HEK293 (cell line): Measurements from ENCODE around the gene CACNG1.

Experiments used
- CTCF ChIA-PET: fragments of 350-600 bp; formaldehyde crosslinking; extraction: SDS; loops from one replicate; lab custom pipeline; 2021; ENCODE audit warnings: antibody characterized with exemption; lab: Yijun Ruan, JAX
- POLR2A ChIA-PET: fragments of 300-600 bp; formaldehyde crosslinking; extraction: SDS; loops from one replicate; lab custom pipeline; 2020; ENCODE audit warnings: antibody characterized with exemption, inconsistent platforms; lab: Yijun Ruan, JAX
- H3K27ac ChIP-seq: fragments of 200-500 bp; sonication (Bioruptor generic); 2 replicates; pipeline ENCODE4 v1.5.1; 2014; ENCODE audit warnings: low read depth, low read length, control low read depth, inconsistent platforms; ENCODE audit errors: extremely low read depth
- H3K36me3 ChIP-seq, 2 experiments: fragments of 200-500 bp in 1 of 2; sonication (Bioruptor generic) in 1 of 2; 1 replicate in 1 of 2; 2 replicates in 1 of 2; pipeline ENCODE4 v1.5.1; 2014 to 2017; ENCODE audit warnings: inconsistent platforms in 2 of 2, low read length in 2 of 2; ENCODE audit not compliant: control insufficient read depth in 2 of 2, insufficient read depth in 1 of 2
- H3K4me1 ChIP-seq: fragments of 200-500 bp; sonication (Bioruptor generic); 2 replicates; pipeline ENCODE4 v1.5.1; 2014; ENCODE audit warnings: mild to moderate bottlenecking, low read length, inconsistent platforms; ENCODE audit not compliant: control insufficient read depth, insufficient read depth
- H3K4me3 ChIP-seq: 2 replicates; pipeline ENCODE4 v1.5.1; 2011; ENCODE audit warnings: low read depth, mild to moderate bottlenecking, control low read depth, low read length, moderate library complexity
- H3K9me3 ChIP-seq: fragments of 200-500 bp; sonication (Bioruptor generic); 2 replicates; pipeline ENCODE4 v1.5.1; 2014; ENCODE audit warnings: low read depth, low read length, inconsistent platforms; ENCODE audit not compliant: control insufficient read depth, insufficient read depth
- HIC1 ChIP-seq: fragments of 450-650 bp; formaldehyde crosslinking; IDR thresholded peaks from 2 replicates; pipeline ENCODE4 v1.5.1; 2016; ENCODE audit warnings: missing biosample characterization, missing genetic modification characterization
- INSM2 ChIP-seq: fragments of 450-650 bp; formaldehyde crosslinking; IDR thresholded peaks from 2 replicates; pipeline ENCODE4 v1.5.1; 2016; ENCODE audit warnings: missing biosample characterization, missing genetic modification characterization
- KLF9 ChIP-seq: fragments of 450-650 bp; formaldehyde crosslinking; IDR thresholded peaks from 2 replicates; pipeline ENCODE4 v1.5.1; 2016; ENCODE audit warnings: missing biosample characterization, missing genetic modification characterization, low read depth
- REST ChIP-seq: fragments of 450-650 bp; formaldehyde crosslinking; IDR thresholded peaks from 2 replicates; pipeline ENCODE4 v1.5.1; 2016; ENCODE audit warnings: missing biosample characterization, missing genetic modification characterization
- SCRT2 ChIP-seq: fragments of 450-650 bp; formaldehyde crosslinking; IDR thresholded peaks from 2 replicates; pipeline ENCODE4 v1.5.1; 2016; ENCODE audit warnings: missing biosample characterization, missing genetic modification characterization
- TRIM28 ChIP-seq: IDR thresholded peaks from 2 replicates; pipeline ENCODE4 v1.6.1; 2011; ENCODE audit warnings: low read length, control low read depth, borderline replicate concordance
- ZBTB49 ChIP-seq: fragments of 450-650 bp; formaldehyde crosslinking; IDR thresholded peaks from 2 replicates; pipeline ENCODE4 v1.5.1; 2016; ENCODE audit warnings: missing biosample characterization, missing genetic modification characterization, low read depth
- ZNF202 ChIP-seq: fragments of 450-650 bp; formaldehyde crosslinking; IDR thresholded peaks from 2 replicates; pipeline ENCODE4 v1.5.1; 2016; ENCODE audit warnings: missing biosample characterization, missing genetic modification characterization, borderline replicate concordance
- ZNF302 ChIP-seq: fragments of 450-650 bp; formaldehyde crosslinking; IDR thresholded peaks from 2 replicates; pipeline ENCODE4 v1.5.1; 2016; ENCODE audit warnings: missing biosample characterization, missing genetic modification characterization, low read depth
- ZNF48 ChIP-seq: fragments of 450-650 bp; formaldehyde crosslinking; IDR thresholded peaks from 2 replicates; pipeline ENCODE4 v1.5.1; 2016; ENCODE audit warnings: missing biosample characterization, missing genetic modification characterization
- ZNF623 ChIP-seq: fragments of 450-650 bp; formaldehyde crosslinking; IDR thresholded peaks from 2 replicates; pipeline ENCODE4 v1.5.1; 2016; ENCODE audit warnings: missing biosample characterization, missing genetic modification characterization
- ZNF660 ChIP-seq: fragments of 450-650 bp; IDR thresholded peaks from 2 replicates; pipeline ENCODE4 v1.5.1; 2018; ENCODE audit warnings: missing biosample characterization, mild to moderate bottlenecking, missing genetic modification characterization
- ZSCAN23 ChIP-seq: fragments of 450-650 bp; formaldehyde crosslinking; IDR thresholded peaks from 2 replicates; pipeline ENCODE4 v1.5.1; 2016; ENCODE audit warnings: missing biosample characterization, missing genetic modification characterization
- TF ChIP-seq, protein P1 (sequence below): fragments of 450-650 bp; formaldehyde crosslinking; IDR thresholded peaks from 2 replicates; pipeline ENCODE4 v1.5.1; 2016; ENCODE audit warnings: missing biosample characterization, missing genetic modification characterization
- TF ChIP-seq, protein P2 (sequence below): fragments of 450-650 bp; formaldehyde crosslinking; IDR thresholded peaks from 2 replicates; pipeline ENCODE4 v1.5.1; 2016; ENCODE audit warnings: missing biosample characterization, missing genetic modification characterization, borderline replicate concordance
- TF ChIP-seq, protein P3 (sequence below): fragments of 450-650 bp; formaldehyde crosslinking; IDR thresholded peaks from 2 replicates; pipeline ENCODE4 v1.5.1; 2016; ENCODE audit warnings: missing biosample characterization, missing genetic modification characterization

Gene CACNG1

DNA sequence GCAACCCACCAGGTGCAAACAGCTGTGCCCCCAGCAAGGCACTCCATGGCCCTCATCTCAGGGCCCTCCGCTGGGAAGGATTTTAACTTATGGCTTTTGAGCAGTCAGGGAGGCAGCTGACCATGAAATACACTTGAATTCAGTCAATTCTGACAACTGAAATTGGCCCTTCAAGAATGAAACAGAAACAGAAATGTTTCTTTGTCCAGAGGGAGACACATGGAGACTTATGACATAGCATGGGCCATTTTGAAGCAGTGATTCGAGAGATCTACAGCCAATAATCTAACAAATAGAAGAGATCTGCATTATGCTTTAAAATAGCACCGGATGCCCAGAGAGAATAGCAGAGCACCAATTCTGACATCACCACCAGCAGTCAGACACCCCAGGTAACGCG is 7.5 kb downstream of the CACNG1 start:
- Histone ChIP-seq H3K36me3 (no peaks in the 10 kb centered on the region), H3K4me3 (no peak overlapping the region), H3K4me1 (no peaks in the 10 kb centered on the region), H3K27ac (no peak overlapping the region), H3K9me3 (no peaks in the 10 kb centered on the region)
- CTCF ChIA-PET: no interaction called here
- POLR2A ChIA-PET: no interaction called here
- TF ChIP-seq REST (no peak), INSM2 (tag by site-specific recombination) (no peak), KLF9 (no peak)
- TF ChIP-seq, protein P1, sequence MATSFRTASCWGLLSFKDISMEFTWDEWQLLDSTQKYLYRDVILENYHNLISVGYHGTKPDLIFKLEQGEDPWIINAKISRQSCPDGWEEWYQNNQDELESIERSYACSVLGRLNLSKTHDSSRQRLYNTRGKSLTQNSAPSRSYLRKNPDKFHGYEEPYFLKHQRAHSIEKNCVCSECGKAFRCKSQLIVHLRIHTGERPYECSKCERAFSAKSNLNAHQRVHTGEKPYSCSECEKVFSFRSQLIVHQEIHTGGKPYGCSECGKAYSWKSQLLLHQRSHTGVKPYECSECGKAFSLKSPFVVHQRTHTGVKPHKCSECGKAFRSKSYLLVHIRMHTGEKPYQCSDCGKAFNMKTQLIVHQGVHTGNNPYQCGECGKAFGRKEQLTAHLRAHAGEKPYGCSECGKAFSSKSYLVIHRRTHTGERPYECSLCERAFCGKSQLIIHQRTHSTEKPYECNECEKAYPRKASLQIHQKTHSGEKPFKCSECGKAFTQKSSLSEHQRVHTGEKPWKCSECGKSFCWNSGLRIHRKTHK (tag by site-specific recombination): no peak
- TF ChIP-seq, protein P2, sequence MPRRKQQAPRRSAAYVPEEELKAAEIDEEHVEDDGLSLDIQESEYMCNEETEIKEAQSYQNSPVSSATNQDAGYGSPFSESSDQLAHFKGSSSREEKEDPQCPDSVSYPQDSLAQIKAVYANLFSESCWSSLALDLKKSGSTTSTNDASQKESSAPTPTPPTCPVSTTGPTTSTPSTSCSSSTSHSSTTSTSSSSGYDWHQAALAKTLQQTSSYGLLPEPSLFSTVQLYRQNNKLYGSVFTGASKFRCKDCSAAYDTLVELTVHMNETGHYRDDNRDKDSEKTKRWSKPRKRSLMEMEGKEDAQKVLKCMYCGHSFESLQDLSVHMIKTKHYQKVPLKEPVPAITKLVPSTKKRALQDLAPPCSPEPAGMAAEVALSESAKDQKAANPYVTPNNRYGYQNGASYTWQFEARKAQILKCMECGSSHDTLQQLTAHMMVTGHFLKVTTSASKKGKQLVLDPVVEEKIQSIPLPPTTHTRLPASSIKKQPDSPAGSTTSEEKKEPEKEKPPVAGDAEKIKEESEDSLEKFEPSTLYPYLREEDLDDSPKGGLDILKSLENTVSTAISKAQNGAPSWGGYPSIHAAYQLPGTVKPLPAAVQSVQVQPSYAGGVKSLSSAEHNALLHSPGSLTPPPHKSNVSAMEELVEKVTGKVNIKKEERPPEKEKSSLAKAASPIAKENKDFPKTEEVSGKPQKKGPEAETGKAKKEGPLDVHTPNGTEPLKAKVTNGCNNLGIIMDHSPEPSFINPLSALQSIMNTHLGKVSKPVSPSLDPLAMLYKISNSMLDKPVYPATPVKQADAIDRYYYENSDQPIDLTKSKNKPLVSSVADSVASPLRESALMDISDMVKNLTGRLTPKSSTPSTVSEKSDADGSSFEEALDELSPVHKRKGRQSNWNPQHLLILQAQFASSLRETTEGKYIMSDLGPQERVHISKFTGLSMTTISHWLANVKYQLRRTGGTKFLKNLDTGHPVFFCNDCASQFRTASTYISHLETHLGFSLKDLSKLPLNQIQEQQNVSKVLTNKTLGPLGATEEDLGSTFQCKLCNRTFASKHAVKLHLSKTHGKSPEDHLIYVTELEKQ (tag by site-specific recombination): no peak
- TF ChIP-seq, protein P3, sequence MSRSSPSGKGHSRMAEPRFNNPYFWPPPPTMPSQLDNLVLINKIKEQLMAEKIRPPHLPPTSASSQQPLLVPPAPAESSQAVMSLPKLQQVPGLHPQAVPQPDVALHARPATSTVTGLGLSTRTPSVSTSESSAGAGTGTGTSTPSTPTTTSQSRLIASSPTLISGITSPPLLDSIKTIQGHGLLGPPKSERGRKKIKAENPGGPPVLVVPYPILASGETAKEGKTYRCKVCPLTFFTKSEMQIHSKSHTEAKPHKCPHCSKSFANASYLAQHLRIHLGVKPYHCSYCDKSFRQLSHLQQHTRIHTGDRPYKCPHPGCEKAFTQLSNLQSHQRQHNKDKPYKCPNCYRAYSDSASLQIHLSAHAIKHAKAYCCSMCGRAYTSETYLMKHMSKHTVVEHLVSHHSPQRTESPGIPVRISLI (tag by site-specific recombination): no peak

GRCh38 chr17:67052720-67053437 is 8.5 kb downstream of the CACNG1 start:
- Histone ChIP-seq H3K9me3 (no peaks in the 10 kb centered on the region), H3K4me1 (no peaks in the 10 kb centered on the region), H3K27ac (no peak overlapping the region)
- CTCF ChIA-PET: interaction anchor here (1.1 kb wide), 1 partner anchor 44 kb away, joined by 6 read pairs; no protein-coding TSS in a partner anchor
- TF ChIP-seq TRIM28 (no peak), ZNF48 (tag by site-specific recombination) (no peak), ZSCAN23 (tag by site-specific recombination) (no peak), ZNF623 (no peak), HIC1 (tag by site-specific recombination) (no peak), SCRT2 (tag by site-specific recombination) (no peak), ZBTB49 (no peak), ZNF202 (tag by site-specific recombination) (no peak), ZNF660 (tag by site-specific recombination) (no peak), ZNF302 (no peak)
- TF ChIP-seq, all 188 proteins: peak for 0
- H3K4me3 ChIP-seq: no peak overlapping the region
- H3K36me3 ChIP-seq: no peaks in the 10 kb centered on the region
- POLR2A ChIA-PET: no interaction called here
